Measurements from ENCODE around the gene GOLGA7B. TPM values are rescaled to one million over a fixed set of nuclear protein-coding genes. Genes with fewer than 3 reads are reported as not detected.

Gene GOLGA7B
- under 1 TPM; 0.18 to 0.27 TPM for total RNA-seq
- 0.11 TPM for polyA plus RNA-seq (2013, experiment 1 of 2)
- 0.12 TPM for polyA plus RNA-seq (2013, experiment 2 of 2)
- long read RNA-seq, experiment 1, result 0 reads
- long read RNA-seq, experiment 2, result 0 reads
- long read RNA-seq, experiment 3, partial matches to known transcripts, result 0 of 1 reads
- long read RNA-seq, experiment 3, other reads (novel, unspliced or antisense), result 1 of 1 reads
- long read RNA-seq, experiment 4, result 0 reads

- peak; percentile 93 for DNase-seq
- Mint-ChIP-seq H3K36me3 (ENCODE audit: low read depth) (no peaks in the 10 kb centered on the region), H3K9me3 (no peaks in the 10 kb centered on the region), H3K27ac (no peak within 1 kb of the TSS), H3K4me3 (peak within 1 kb of the TSS; percentile 52), H3K27me3 (ENCODE audit: insufficient read depth) (peaks cover 60% of the 10 kb centered on the region), H3K4me1 (no peaks in the 10 kb centered on the region)
- Histone ChIP-seq H3K4me3 (ENCODE audit: low read length) (peak within 1 kb of the TSS; percentile 66), H3K9me3 (ENCODE audit: control insufficient read depth, low read length) (no peaks in the 10 kb centered on the region), H3K27ac (ENCODE audit: low read depth, low read length) (no peak within 1 kb of the TSS), H3K4me1 (ENCODE audit: control insufficient read depth, insufficient read depth, low read length) (peaks cover 5% of the 10 kb centered on the region), H3K36me3 (ENCODE audit: control insufficient read depth, insufficient read depth, low read length) (no peaks in the 10 kb centered on the region), H3K9ac (ENCODE audit: extremely low read depth, low read length, poor library complexity, severe bottlenecking) (no peak within 1 kb of the TSS), H3K27me3 (ENCODE audit: control insufficient read depth, insufficient read depth, low read length, poor library complexity, severe bottlenecking) (peaks cover 80% of the 10 kb centered on the region)
- 2% methylated on average over 20 to 78 of the region's 87 CpGs for WGBS, 2 experiments (ENCODE audit: insufficient coverage in 1 of 2, insufficient read length in 1 of 2)
- no peak for TF ChIP-seq CTCF (conservative IDR thresholded peaks at IDR 0.05)
These were observed at the start of gene GOLGA7B for GRCh38 chr10:97849687-97850402. GOLGA7B (plus strand) TSS chr10:97849843; CDS start chr10:97850304, 461 bp downstream.

GRCh38 chr10:97800474-97800873 is 49.2 kb upstream of the GOLGA7B start:
- H3K9me3 ChIP-seq (ENCODE audit: control insufficient read depth, low read length), result peaks cover 18% of the 10 kb centered on the region

GRCh38 chr10:97801422-97801821 is 48.2 kb upstream of the GOLGA7B start:
- Histone ChIP-seq H3K27me3 (ENCODE audit: control insufficient read depth, insufficient read depth, low read length, poor library complexity, severe bottlenecking) (no peaks in the 10 kb centered on the region), H3K9me3 (ENCODE audit: control insufficient read depth, low read length) (peaks cover 18% of the 10 kb centered on the region), H3K27ac (ENCODE audit: low read depth, low read length) (no peak overlapping the region), H3K4me3 (ENCODE audit: low read length) (no peak overlapping the region), H3K36me3 (ENCODE audit: control insufficient read depth, insufficient read depth, low read length) (no peaks in the 10 kb centered on the region), H3K9ac (ENCODE audit: extremely low read depth, low read length, poor library complexity, severe bottlenecking) (no peak overlapping the region), H3K4me1 (ENCODE audit: control insufficient read depth, insufficient read depth, low read length) (no peaks in the 10 kb centered on the region)
- Mint-ChIP-seq H3K27me3 (ENCODE audit: insufficient read depth) (peaks cover 17% of the 10 kb centered on the region), H3K27ac (no peak overlapping the region), H3K4me1 (peaks cover 14% of the 10 kb centered on the region), H3K4me3 (no peak overlapping the region), H3K9me3 (peaks cover 18% of the 10 kb centered on the region), H3K36me3 (ENCODE audit: low read depth) (no peaks in the 10 kb centered on the region)
- WGBS, 2 experiments (ENCODE audit: insufficient coverage in 1 of 2, insufficient read length in 1 of 2), result 84 to 100% methylated on average over 3 to 5 of the region's 5 CpGs
- no peak for DNase-seq
- no peak for TF ChIP-seq CTCF (conservative IDR thresholded peaks at IDR 0.05)

More at GRCh38 chr10:97800474-97800873, 49.2 kb upstream of the GOLGA7B start:
- H3K4me1 Mint-ChIP-seq, result peaks cover 5% of the 10 kb centered on the region
- Histone ChIP-seq H3K27ac (ENCODE audit: low read depth, low read length) (no peak overlapping the region), H3K4me1 (ENCODE audit: control insufficient read depth, insufficient read depth, low read length) (no peaks in the 10 kb centered on the region), H3K4me3 (ENCODE audit: low read length) (no peak overlapping the region), H3K9ac (ENCODE audit: extremely low read depth, low read length, poor library complexity, severe bottlenecking) (no peak overlapping the region), H3K36me3 (ENCODE audit: control insufficient read depth, insufficient read depth, low read length) (no peaks in the 10 kb centered on the region), H3K27me3 (ENCODE audit: control insufficient read depth, insufficient read depth, low read length, poor library complexity, severe bottlenecking) (no peaks in the 10 kb centered on the region)
- H3K9me3 Mint-ChIP-seq, result peaks cover 18% of the 10 kb centered on the region
- no peak for DNase-seq
- no peak for TF ChIP-seq CTCF (conservative IDR thresholded peaks at IDR 0.05)
- no peak overlapping the region for H3K27ac Mint-ChIP-seq
- no peaks in the 10 kb centered on the region for H3K36me3 Mint-ChIP-seq (ENCODE audit: low read depth)
- H3K4me3 Mint-ChIP-seq, result no peak overlapping the region
- WGBS, 2 experiments (ENCODE audit: insufficient coverage in 1 of 2, insufficient read length in 1 of 2), result 90 to 93% methylated on average over 8 to 9 of the region's 9 CpGs
- H3K27me3 Mint-ChIP-seq (ENCODE audit: insufficient read depth), result peaks cover 17% of the 10 kb centered on the region

All from endodermal cell (in vitro differentiated cells).